WI38 (cell line): ENCODE results near the gene GBP6.
"Not testable (repeated sequence)": the region's sequence is repeated elsewhere in the genome, so short reads cannot be mapped to it uniquely, and the experiment has no call there.

Experiments used
- H3K4me3 ChIP-seq: 2 replicates; pipeline ENCODE4 v1.5.1; 2011; ENCODE audit warnings: low read depth, mild to moderate bottlenecking, control low read depth, low read length
- CTCF ChIP-seq: IDR thresholded peaks from 2 replicates; pipeline ENCODE4 v1.5.1; 2012; ENCODE audit warnings: low read depth, mild to moderate bottlenecking, control low read depth, low read length

The GBP6 gene

GRCh38 chr1:89358287-89358893 lies 5.5 kb upstream of the GBP6 start:
- peak; percentile 73 for TF ChIP-seq CTCF
- no peak overlapping the region for H3K4me3 ChIP-seq

- no peak for TF ChIP-seq CTCF
- H3K4me3 ChIP-seq: no peak overlapping the region
Observed at GRCh38 chr1:89360716-89361115, 3.1 kb upstream of the GBP6 start.

DNA sequence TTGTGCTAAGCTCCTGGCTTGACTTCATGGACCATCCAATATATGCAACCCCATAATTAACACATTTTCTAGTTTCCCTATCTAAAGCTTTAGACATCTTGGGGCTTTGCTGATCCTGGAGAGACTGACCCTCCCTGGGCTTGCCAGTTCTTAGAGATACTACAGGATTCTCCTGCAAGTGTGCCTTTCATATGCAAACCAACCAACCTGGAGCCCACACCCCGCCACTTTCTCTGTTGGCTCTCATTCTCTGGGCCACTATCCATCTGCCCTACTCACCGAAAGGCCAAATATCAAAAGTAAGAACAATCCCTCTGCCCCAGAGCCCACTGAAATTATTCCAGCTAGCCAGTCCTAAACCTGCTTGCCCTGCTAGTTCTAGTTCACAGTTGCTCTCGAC lies 2.2 kb upstream of the GBP6 start:
- no peak overlapping the region for H3K4me3 ChIP-seq
- no peak for TF ChIP-seq CTCF

GRCh38 chr1:89363196-89363595 lies 663 bp upstream of the GBP6 start:
- TF ChIP-seq CTCF: no peak
- H3K4me3 ChIP-seq: no peak overlapping the region

GRCh38 chr1:89364954-89365550 lies 1.2 kb downstream of the GBP6 start:
- no peak overlapping the region for H3K4me3 ChIP-seq
- no peak for TF ChIP-seq CTCF

GRCh38 chr1:89367221-89367620 lies 3.4 kb downstream of the GBP6 start:
- H3K4me3 ChIP-seq: no peak overlapping the region
- TF ChIP-seq CTCF: no peak

DNA sequence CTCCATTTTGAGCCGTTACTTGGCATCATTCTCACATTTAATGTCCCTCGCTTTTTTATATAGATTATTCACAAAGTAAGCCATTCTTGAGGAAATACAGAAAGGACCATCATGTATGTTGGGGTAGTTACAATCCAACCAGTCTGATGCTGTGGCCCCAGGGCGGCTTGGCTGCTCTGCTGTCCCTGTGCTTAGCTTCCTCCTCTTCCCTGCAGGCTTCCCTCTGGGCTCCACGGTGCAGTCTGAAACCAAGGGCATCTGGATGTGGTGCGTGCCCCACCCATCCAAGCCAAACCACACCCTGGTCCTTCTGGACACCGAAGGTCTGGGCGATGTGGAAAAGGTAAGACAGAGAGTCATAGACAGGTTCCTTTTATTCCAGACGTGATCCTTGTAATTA lies 5.5 kb downstream of the GBP6 start:
- no peak for TF ChIP-seq CTCF
- H3K4me3 ChIP-seq: no peak overlapping the region

GRCh38 chr1:89373810-89374209 lies 10.0 kb downstream of the GBP6 start:
- not testable (repeated sequence) for H3K4me3 ChIP-seq
